ENCODE data around the gene PNMA6E. TPM values are rescaled to one million over a fixed set of nuclear protein-coding genes. Genes with fewer than 3 reads are reported as not detected.
"Not testable (repeated sequence)": the region's sequence is repeated elsewhere in the genome, so short reads cannot be mapped to it uniquely, and the experiment has no call there.

PNMA6E gene
- polyA plus RNA-seq, 4 donors: not detected

GRCh38 chrX:153409414-153410101 lies 8.4 kb upstream of the PNMA6E start:
- DNase-seq (ENCODE audit: low read depth in 4 of 4, low spot score in 3 of 4): no peak

GRCh38 chrX:153408871-153409351 lies 7.8 kb upstream of the PNMA6E start:
- DNase-seq (ENCODE audit: low read depth in 4 of 4, low spot score in 3 of 4): no peak

- DNase-seq (ENCODE audit: low read depth in 4 of 4, low spot score in 3 of 4): no peak
Measured at GRCh38 chrX:153408221-153408721, 7.1 kb upstream of the PNMA6E start.

GRCh38 chrX:153407736-153408135 lies 6.6 kb upstream of the PNMA6E start:
- no peak for DNase-seq (ENCODE audit: low read depth in 4 of 4, low spot score in 3 of 4)

GRCh38 chrX:153406903-153407302 lies 5.8 kb upstream of the PNMA6E start:
- no peak for DNase-seq (ENCODE audit: low read depth in 4 of 4, low spot score in 3 of 4)

GRCh38 chrX:153406011-153406410 lies 4.9 kb upstream of the PNMA6E start:
- DNase-seq (ENCODE audit: low read depth in 4 of 4, low spot score in 3 of 4): no peak

- DNase-seq (ENCODE audit: low read depth in 4 of 4, low spot score in 3 of 4): no peak
Measured at GRCh38 chrX:153405426-153405825, 4.3 kb upstream of the PNMA6E start.

- not testable (repeated sequence) for DNase-seq (ENCODE audit: low read depth in 4 of 4, low spot score in 3 of 4)
Measured at GRCh38 chrX:153404333-153404732, 3.2 kb upstream of the PNMA6E start.

GRCh38 chrX:153400146-153401132 lies 711 bp downstream of the PNMA6E start:
- no peak for DNase-seq (ENCODE audit: low read depth in 4 of 4, low spot score in 3 of 4)

- DNase-seq (ENCODE audit: low read depth in 4 of 4, low spot score in 3 of 4): no peak
Measured at GRCh38 chrX:153398275-153398960, 2.7 kb downstream of the PNMA6E start.

- no peak for DNase-seq (ENCODE audit: low read depth in 4 of 4, low spot score in 3 of 4)
Measured at GRCh38 chrX:153397256-153397960, 3.7 kb downstream of the PNMA6E start.

- DNase-seq (ENCODE audit: low read depth in 4 of 4, low spot score in 3 of 4): no peak
Measured at GRCh38 chrX:153396320-153397195, 4.6 kb downstream of the PNMA6E start.

GRCh38 chrX:153395613-153396319 lies 5.4 kb downstream of the PNMA6E start:
- DNase-seq (ENCODE audit: low read depth in 4 of 4, low spot score in 3 of 4): no peak

- DNase-seq (ENCODE audit: low read depth in 4 of 4, low spot score in 3 of 4): no peak
Measured at GRCh38 chrX:153394612-153395011, 6.5 kb downstream of the PNMA6E start.

GRCh38 chrX:153392642-153393321 lies 8.4 kb downstream of the PNMA6E start:
- DNase-seq (ENCODE audit: low read depth in 4 of 4, low spot score in 3 of 4): no peak

GRCh38 chrX:153389460-153389768 lies 11.7 kb downstream of the PNMA6E start:
- DNase-seq (ENCODE audit: low read depth in 4 of 4, low spot score in 3 of 4): not testable (repeated sequence)

GRCh38 chrX:153388722-153389459 lies 12.3 kb downstream of the PNMA6E start:
- DNase-seq (ENCODE audit: low read depth in 4 of 4, low spot score in 3 of 4): no peak

Measured in left renal pelvis (tissue), 4 donors.